ENCODE results near the gene FGA. TPM values are rescaled to one million over a fixed set of nuclear protein-coding genes. Genes with fewer than 3 reads are reported as not detected.

FGA gene
- not detected in 2 replicates for total RNA-seq

DNA sequence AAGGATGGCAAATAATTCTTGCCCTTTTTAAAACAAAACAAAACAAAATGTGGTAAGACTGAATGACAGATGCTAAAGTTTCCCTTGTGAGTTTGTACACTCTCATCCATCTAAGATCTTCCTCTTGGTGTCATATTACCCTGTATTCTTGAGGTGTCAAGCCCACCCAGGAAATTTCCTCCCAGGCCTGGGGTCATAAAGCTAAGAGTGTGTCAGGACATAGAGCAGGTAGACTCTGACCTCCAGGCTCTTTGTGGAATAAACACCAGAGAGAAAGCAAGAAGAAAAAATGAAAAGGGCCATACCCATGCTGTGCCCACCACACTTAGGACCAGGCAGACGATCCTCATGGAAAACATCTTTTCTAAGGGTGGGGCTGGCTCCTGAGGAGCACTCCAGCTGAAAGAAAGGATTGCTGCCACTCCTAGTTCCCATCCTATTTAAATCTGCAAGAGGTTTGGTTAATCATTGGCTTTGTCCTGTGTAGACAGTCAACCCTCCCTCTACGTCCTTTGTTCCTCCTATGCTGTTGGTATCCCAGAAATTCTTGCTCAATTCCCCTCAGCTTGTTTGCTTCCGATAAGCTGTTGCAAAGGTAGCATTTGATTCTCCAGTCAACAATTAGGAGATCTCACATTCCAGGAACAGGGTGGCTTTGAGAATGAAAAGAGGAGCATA, at the start of gene FGA:
TSS of gene FGA (minus strand) at position 414 of the 678 bp plus-strand sequence. CDS start at position 359, 55 bp downstream.

DNA sequence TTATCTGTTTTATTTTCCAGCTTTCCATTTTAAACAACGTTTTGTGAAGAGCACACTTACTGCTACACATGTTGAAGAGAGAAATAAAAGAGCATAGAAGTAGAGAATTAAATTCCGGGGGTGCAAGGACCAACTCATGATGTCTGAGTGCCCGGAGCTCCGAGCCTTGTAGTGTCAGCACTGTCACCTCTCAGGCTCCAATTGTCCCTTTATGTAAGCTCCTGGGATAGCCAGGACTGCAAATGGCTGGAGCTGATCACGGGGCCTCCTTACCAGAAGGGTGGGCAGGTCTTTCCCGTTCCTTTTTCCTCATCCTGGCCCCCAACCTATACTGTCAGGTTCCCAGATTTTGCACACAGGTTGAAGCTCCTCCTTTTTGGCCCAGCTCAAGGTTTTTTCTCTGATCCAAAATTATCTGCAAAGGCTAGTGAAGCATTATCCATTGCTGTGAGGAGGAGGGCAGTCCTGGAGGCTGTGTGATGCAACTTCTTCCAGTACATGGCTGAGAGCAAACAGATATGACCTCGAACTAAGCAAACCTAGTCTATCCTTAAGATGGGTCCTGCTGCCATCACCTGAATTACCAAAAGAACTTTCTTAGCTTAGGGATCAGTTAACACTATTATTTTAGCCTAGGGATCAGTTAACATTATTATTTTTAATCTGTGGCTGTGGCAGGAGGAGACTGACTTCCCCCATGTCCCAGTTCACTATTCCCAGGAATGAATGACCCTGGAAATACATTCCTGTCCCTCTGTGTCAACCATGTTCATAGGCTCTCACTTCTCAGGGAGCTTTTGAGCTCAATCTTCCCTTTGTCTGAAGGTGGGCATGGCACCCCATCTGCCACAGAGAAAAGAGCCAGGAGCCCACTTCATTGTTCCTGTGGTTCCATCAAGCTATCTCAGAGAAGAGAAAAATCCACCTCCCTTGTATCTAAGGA, 22.2 kb upstream of the FGA start, which contains the start of gene FGG:
TSS of gene FGG (minus strand) at position 185 of the 943 bp plus-strand sequence. CDS start at position 138, 47 bp downstream.

DNA sequence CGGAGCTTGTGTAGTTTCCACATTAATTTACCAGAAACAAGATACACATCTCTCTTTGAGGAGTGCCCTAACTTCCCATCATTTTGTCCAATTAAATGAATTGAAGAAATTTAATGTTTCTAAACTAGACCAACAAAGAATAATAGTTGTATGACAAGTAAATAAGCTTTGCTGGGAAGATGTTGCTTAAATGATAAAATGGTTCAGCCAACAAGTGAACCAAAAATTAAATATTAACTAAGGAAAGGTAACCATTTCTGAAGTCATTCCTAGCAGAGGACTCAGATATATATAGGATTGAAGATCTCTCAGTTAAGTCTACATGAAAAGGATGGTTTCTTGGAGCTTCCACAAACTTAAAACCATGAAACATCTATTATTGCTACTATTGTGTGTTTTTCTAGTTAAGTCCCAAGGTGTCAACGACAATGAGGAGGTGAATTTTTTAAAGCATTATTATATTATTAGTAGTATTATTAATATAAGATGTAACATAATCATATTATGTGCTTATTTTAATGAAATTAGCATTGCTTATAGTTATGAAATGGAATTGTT, 27.8 kb downstream of the FGA start, which contains the start of gene FGB:
TSS of gene FGB (plus strand) at position 315 of the 558 bp plus-strand sequence. CDS start at position 323, 8 bp downstream.

GRCh38 chr4:154549894-154550790, 40.4 kb downstream of the FGA start, which contains the start of gene PLRG1:
PLRG1 (minus strand) TSS chr4:154550400; CDS start chr4:154550308, 92 bp downstream.

Other genes with a start within 250 kb of the FGA start
- not detected in 2 replicates for gene DCHS2, start 98.9 kb downstream of the FGA start, total RNA-seq
- 61.5 and 68.1 TPM in 2 replicates for gene PLRG1, start 40.3 kb downstream of the FGA start, total RNA-seq
- gene FGB, start 27.7 kb downstream of the FGA start, total RNA-seq = not detected in 2 replicates
- gene FGG, start 21.9 kb upstream of the FGA start, total RNA-seq = not detected in 2 replicates
- gene LRAT, start 153.3 kb upstream of the FGA start, total RNA-seq = not detected in 2 replicates
- not detected in 2 replicates for gene RBM46, start 190.5 kb upstream of the FGA start, total RNA-seq

Data from mammary microvascular endothelial cell (primary cell).